Measurements from ENCODE around the gene RTTN. TPM values are rescaled to one million over a fixed set of nuclear protein-coding genes. Genes with fewer than 3 reads are reported as not detected.

The RTTN gene
- total RNA-seq, 1 donor from 2014 or later = 10.6 TPM

- peaks cover 61% of the 10 kb centered on the region for H3K36me3 ChIP-seq
- TF ChIP-seq CTCF (IDR thresholded peaks at IDR 0.05; ENCODE audit: borderline replicate concordance) = no peak
- no peaks in the 10 kb centered on the region for H3K9me3 ChIP-seq (replicated peaks)
- H3K27ac ChIP-seq (replicated peaks) = peak overlapping the region; percentile 9
- no peak for DNase-seq
- intact Hi-C loops (cut with micrococcal nuclease) = no loop called here
- no peak overlapping the region for H3K4me3 ChIP-seq
- no peaks in the 10 kb centered on the region for H3K27me3 ChIP-seq (ENCODE audit: low read depth)
- peaks cover 11% of the 10 kb centered on the region for H3K4me1 ChIP-seq
Measured at GRCh38 chr18:70021498-70021897, 184.0 kb downstream of the RTTN start.

GRCh38 chr18:70021043-70021442 lies 184.4 kb downstream of the RTTN start:
- no peak overlapping the region for H3K4me3 ChIP-seq
- H3K27ac ChIP-seq (replicated peaks) = peak overlapping the region; percentile 9
- H3K36me3 ChIP-seq = peaks cover 61% of the 10 kb centered on the region
- DNase-seq = no peak
- H3K27me3 ChIP-seq (ENCODE audit: low read depth) = no peaks in the 10 kb centered on the region
- H3K4me1 ChIP-seq = peaks cover 12% of the 10 kb centered on the region
- intact Hi-C loops (cut with micrococcal nuclease) = no loop called here
- TF ChIP-seq CTCF (IDR thresholded peaks at IDR 0.05; ENCODE audit: borderline replicate concordance) = no peak
- no peaks in the 10 kb centered on the region for H3K9me3 ChIP-seq (replicated peaks)

- Histone ChIP-seq H3K36me3 (peaks cover 61% of the 10 kb centered on the region), H3K27me3 (ENCODE audit: low read depth) (no peaks in the 10 kb centered on the region), H3K27ac (replicated peaks) (no peak overlapping the region), H3K4me3 (no peak overlapping the region), H3K4me1 (peaks cover 23% of the 10 kb centered on the region), H3K9me3 (replicated peaks) (no peaks in the 10 kb centered on the region)
- intact Hi-C loops (cut with micrococcal nuclease) = no loop called here
- TF ChIP-seq CTCF (IDR thresholded peaks at IDR 0.05; ENCODE audit: borderline replicate concordance) = no peak
- no peak for DNase-seq
Measured at GRCh38 chr18:70019991-70020390, 185.5 kb downstream of the RTTN start.

GRCh38 chr18:70019136-70019535 lies 186.4 kb downstream of the RTTN start:
- Histone ChIP-seq H3K4me3 (no peak overlapping the region), H3K9me3 (replicated peaks) (no peaks in the 10 kb centered on the region), H3K4me1 (peaks cover 32% of the 10 kb centered on the region), H3K27ac (replicated peaks) (no peak overlapping the region), H3K27me3 (ENCODE audit: low read depth) (no peaks in the 10 kb centered on the region), H3K36me3 (peaks cover 54% of the 10 kb centered on the region)
- no peak for DNase-seq
- no peak for TF ChIP-seq CTCF (IDR thresholded peaks at IDR 0.05; ENCODE audit: borderline replicate concordance)
- intact Hi-C loops (cut with micrococcal nuclease) = no loop called here

- Histone ChIP-seq H3K27me3 (ENCODE audit: low read depth) (no peaks in the 10 kb centered on the region), H3K4me1 (peaks cover 24% of the 10 kb centered on the region), H3K36me3 (peaks cover 26% of the 10 kb centered on the region), H3K9me3 (replicated peaks) (peaks cover 12% of the 10 kb centered on the region), H3K4me3 (no peak overlapping the region), H3K27ac (replicated peaks) (peak overlapping the region; percentile 71)
- TF ChIP-seq CTCF (IDR thresholded peaks at IDR 0.05; ENCODE audit: borderline replicate concordance) = no peak
- no peak for DNase-seq
- intact Hi-C loops (cut with micrococcal nuclease) = no loop called here
Measured at GRCh38 chr18:70015127-70015526, 190.4 kb downstream of the RTTN start.

GRCh38 chr18:70005580-70005979 lies 199.9 kb downstream of the RTTN start:
- intact Hi-C loops (cut with micrococcal nuclease) = no loop called here
- Histone ChIP-seq H3K4me1 (peaks cover 40% of the 10 kb centered on the region), H3K4me3 (peak overlapping the region; percentile 24), H3K36me3 (peaks cover 20% of the 10 kb centered on the region), H3K27ac (replicated peaks) (peak overlapping the region; percentile 84), H3K9me3 (replicated peaks) (peaks cover 17% of the 10 kb centered on the region), H3K27me3 (ENCODE audit: low read depth) (no peaks in the 10 kb centered on the region)
- DNase-seq = no peak
- TF ChIP-seq CTCF (IDR thresholded peaks at IDR 0.05; ENCODE audit: borderline replicate concordance) = no peak
